ENCODE results near the gene ZMYND11.

The ZMYND11 gene

GRCh38 chr10:137031-137430 lies 1.8 kb downstream of the ZMYND11 start:
- Histone ChIP-seq H3K27me3 (ENCODE audit: insufficient read depth, low read length, poor library complexity, severe bottlenecking) (no peaks in the 10 kb centered on the region), H3K4me3 (ENCODE audit: low read length, poor library complexity, severe bottlenecking) (peak overlapping the region; percentile 87), H3K9me3 (ENCODE audit: insufficient read depth, low read depth, low read length) (no peaks in the 10 kb centered on the region), H3K79me2 (ENCODE audit: insufficient read depth, low read length) (peaks cover 82% of the 10 kb centered on the region), H3K4me2 (ENCODE audit: low read depth, low read length, poor library complexity, severe bottlenecking) (peak overlapping the region; percentile 67), H3K9me2 (replicated peaks; ENCODE audit: low read depth, low read length) (no peaks in the 10 kb centered on the region), H3F3A (ENCODE audit: low read depth) (no peaks in the 10 kb centered on the region), H3K4me1 (ENCODE audit: insufficient read depth, low read length, poor library complexity, severe bottlenecking) (peaks cover 63% of the 10 kb centered on the region), H2AFZ (ENCODE audit: low read length) (no peak overlapping the region), H4K20me1 (ENCODE audit: insufficient read depth, low read length, poor library complexity, severe bottlenecking) (peaks cover 49% of the 10 kb centered on the region), H3K9ac (ENCODE audit: low read depth, low read length, poor library complexity, severe bottlenecking) (no peak overlapping the region), H3K36me3 (ENCODE audit: insufficient read depth, low read length) (no peaks in the 10 kb centered on the region)
- TF ChIP-seq, protein P1, sequence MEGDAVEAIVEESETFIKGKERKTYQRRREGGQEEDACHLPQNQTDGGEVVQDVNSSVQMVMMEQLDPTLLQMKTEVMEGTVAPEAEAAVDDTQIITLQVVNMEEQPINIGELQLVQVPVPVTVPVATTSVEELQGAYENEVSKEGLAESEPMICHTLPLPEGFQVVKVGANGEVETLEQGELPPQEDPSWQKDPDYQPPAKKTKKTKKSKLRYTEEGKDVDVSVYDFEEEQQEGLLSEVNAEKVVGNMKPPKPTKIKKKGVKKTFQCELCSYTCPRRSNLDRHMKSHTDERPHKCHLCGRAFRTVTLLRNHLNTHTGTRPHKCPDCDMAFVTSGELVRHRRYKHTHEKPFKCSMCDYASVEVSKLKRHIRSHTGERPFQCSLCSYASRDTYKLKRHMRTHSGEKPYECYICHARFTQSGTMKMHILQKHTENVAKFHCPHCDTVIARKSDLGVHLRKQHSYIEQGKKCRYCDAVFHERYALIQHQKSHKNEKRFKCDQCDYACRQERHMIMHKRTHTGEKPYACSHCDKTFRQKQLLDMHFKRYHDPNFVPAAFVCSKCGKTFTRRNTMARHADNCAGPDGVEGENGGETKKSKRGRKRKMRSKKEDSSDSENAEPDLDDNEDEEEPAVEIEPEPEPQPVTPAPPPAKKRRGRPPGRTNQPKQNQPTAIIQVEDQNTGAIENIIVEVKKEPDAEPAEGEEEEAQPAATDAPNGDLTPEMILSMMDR (conservative IDR thresholded peaks at IDR 0.05; ENCODE audit: low read length) = peak; percentile 64
- TF ChIP-seq EZH2phosphoT487 (IDR thresholded peaks at IDR 0.05; ENCODE audit: borderline replicate concordance) = no peak

DNA sequence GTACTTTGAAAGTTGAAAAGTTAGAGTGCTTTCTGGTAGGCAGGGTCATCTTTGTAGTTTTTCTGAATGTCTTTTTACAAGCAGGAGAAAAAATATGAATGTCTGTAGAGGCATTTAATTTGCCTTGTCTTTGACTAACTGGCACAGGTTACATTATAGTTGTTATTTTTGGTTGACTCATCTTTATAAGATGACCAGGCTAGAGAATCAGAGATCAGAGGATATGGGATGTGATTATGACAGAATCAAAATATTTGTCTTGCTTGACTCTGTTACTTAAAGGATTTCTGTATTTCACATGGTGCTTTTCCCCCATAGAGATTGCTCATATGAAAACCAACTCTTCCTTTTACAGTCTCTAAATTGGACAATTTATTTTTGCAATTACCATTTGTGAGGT lies 2.4 kb downstream of the ZMYND11 start:
- TF ChIP-seq EZH2phosphoT487 (IDR thresholded peaks at IDR 0.05; ENCODE audit: borderline replicate concordance) = no peak
- TF ChIP-seq, protein P1 (conservative IDR thresholded peaks at IDR 0.05; ENCODE audit: low read length) = no peak
- Histone ChIP-seq H3K4me3 (ENCODE audit: low read length, poor library complexity, severe bottlenecking) (peak overlapping the region; percentile 87), H3K36me3 (ENCODE audit: insufficient read depth, low read length) (no peaks in the 10 kb centered on the region), H2AFZ (ENCODE audit: low read length) (no peak overlapping the region), H3K9me2 (replicated peaks; ENCODE audit: low read depth, low read length) (no peaks in the 10 kb centered on the region), H3K79me2 (ENCODE audit: insufficient read depth, low read length) (peaks cover 88% of the 10 kb centered on the region), H3K4me1 (ENCODE audit: insufficient read depth, low read length, poor library complexity, severe bottlenecking) (peaks cover 67% of the 10 kb centered on the region), H3K27me3 (ENCODE audit: insufficient read depth, low read length, poor library complexity, severe bottlenecking) (no peaks in the 10 kb centered on the region), H3K4me2 (ENCODE audit: low read depth, low read length, poor library complexity, severe bottlenecking) (peak overlapping the region; percentile 67), H3K9me3 (ENCODE audit: insufficient read depth, low read depth, low read length) (no peaks in the 10 kb centered on the region), H3K9ac (ENCODE audit: low read depth, low read length, poor library complexity, severe bottlenecking) (no peak overlapping the region), H4K20me1 (ENCODE audit: insufficient read depth, low read length, poor library complexity, severe bottlenecking) (peaks cover 54% of the 10 kb centered on the region), H3F3A (ENCODE audit: low read depth) (no peaks in the 10 kb centered on the region)

DNA sequence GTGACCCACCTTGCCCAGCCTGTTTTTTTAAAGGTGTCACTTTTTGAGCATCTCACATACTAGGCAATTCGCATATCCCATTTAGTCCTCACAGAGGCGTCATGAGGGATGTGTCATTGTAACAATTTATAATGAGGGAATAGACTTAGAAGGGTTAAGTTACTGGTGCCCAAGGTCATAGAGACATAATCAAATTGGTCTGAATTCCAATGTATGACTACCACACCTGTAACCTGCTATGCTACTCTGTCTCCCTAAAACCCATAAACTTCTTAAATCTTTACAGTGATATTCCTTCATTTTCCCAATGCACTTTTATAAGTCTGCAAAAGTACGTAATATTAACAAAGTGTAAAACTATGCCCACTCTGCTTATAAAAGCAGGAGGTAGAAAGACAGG lies 7.1 kb downstream of the ZMYND11 start:
- no peak overlapping the region for H3K9ac ChIP-seq (ENCODE audit: low read depth, low read length, poor library complexity, severe bottlenecking)
- TF ChIP-seq, protein P1 (conservative IDR thresholded peaks at IDR 0.05; ENCODE audit: low read length) = no peak
- no peak for TF ChIP-seq EZH2phosphoT487 (IDR thresholded peaks at IDR 0.05; ENCODE audit: borderline replicate concordance)
- peak overlapping the region; percentile 6 for H3K4me2 ChIP-seq (ENCODE audit: low read depth, low read length, poor library complexity, severe bottlenecking)
- H3K4me1 ChIP-seq (ENCODE audit: insufficient read depth, low read length, poor library complexity, severe bottlenecking) = peaks cover 47% of the 10 kb centered on the region
- no peak overlapping the region for H2AFZ ChIP-seq (ENCODE audit: low read length)
- H3K4me3 ChIP-seq (ENCODE audit: low read length, poor library complexity, severe bottlenecking) = no peak overlapping the region
- no peaks in the 10 kb centered on the region for H3K9me2 ChIP-seq (replicated peaks; ENCODE audit: low read depth, low read length)
- H4K20me1 ChIP-seq (ENCODE audit: insufficient read depth, low read length, poor library complexity, severe bottlenecking) = peaks cover 46% of the 10 kb centered on the region
- peaks cover 3% of the 10 kb centered on the region; the same call in 1 of the 2 replicates for H3F3A ChIP-seq (ENCODE audit: low read depth)
- H3K79me2 ChIP-seq (ENCODE audit: insufficient read depth, low read length) = peaks cover 92% of the 10 kb centered on the region
- no peaks in the 10 kb centered on the region for H3K27me3 ChIP-seq (ENCODE audit: insufficient read depth, low read length, poor library complexity, severe bottlenecking)
- no peaks in the 10 kb centered on the region for H3K36me3 ChIP-seq (ENCODE audit: insufficient read depth, low read length)
- no peaks in the 10 kb centered on the region for H3K9me3 ChIP-seq (ENCODE audit: insufficient read depth, low read depth, low read length)

Data from Loucy (cell line).